HL-60 (cell line): ENCODE data around the gene HSPA13.

Experiments used
- DNase-seq, 2 experiments: peaks; one replicate each; pipeline ENCODE4 v3.0.0-alpha.2; 2010 to 2020; ENCODE audit warnings: low read depth in 1 of 2, low spot score in 1 of 2
- H3K27ac ChIP-seq: fragments of 250-450 bp; sonication (Bioruptor Pico); replicated peaks from 2 replicates; pipeline ENCODE4 v1.5.1; 2020; ENCODE audit warnings: mild to moderate bottlenecking, moderate library complexity
- H3K27me3 ChIP-seq: fragments of 250-450 bp; sonication (Bioruptor Pico); 2 replicates; pipeline ENCODE4 v1.5.1; 2021; ENCODE audit warnings: mild to moderate bottlenecking, moderate library complexity; ENCODE audit not compliant: insufficient read depth, poor library complexity, severe bottlenecking
- H3K4me3 ChIP-seq: replicated peaks from 2 replicates; pipeline ENCODE4 v1.5.1; 2011; ENCODE audit warnings: mild to moderate bottlenecking, control low read depth, low read length; ENCODE audit not compliant: insufficient read depth
- CTCF ChIP-seq: IDR thresholded peaks from one replicate; pipeline ENCODE4 v1.5.1; 2011; ENCODE audit warnings: low read length, control low read depth, inconsistent platforms; ENCODE audit not compliant: insufficient read depth
- GABPA ChIP-seq: IDR thresholded peaks from 2 replicates; pipeline ENCODE4 v1.6.1; 2012; ENCODE audit warnings: low read depth
- POLR2AphosphoS5 ChIP-seq: IDR thresholded peaks from 2 replicates; pipeline ENCODE4 v1.6.1; 2012; ENCODE audit warnings: low read depth
- REST ChIP-seq: IDR thresholded peaks from 2 replicates; pipeline ENCODE4 v1.6.1; 2012; ENCODE audit warnings: low read depth; ENCODE audit not compliant: insufficient replicate concordance
- SPI1 ChIP-seq: IDR thresholded peaks from 2 replicates; pipeline ENCODE4 v1.6.1; 2012; ENCODE audit warnings: low read depth, mild to moderate bottlenecking, borderline replicate concordance
- long read RNA-seq: library from polyadenylated mRNA; unstranded; transcript quantifications from one replicate; pipeline ENCODE4 v2.0.0, GENCODE V29; 2020

Gene HSPA13
- long read RNA-seq, transcript HSPA13-201 (5 exons, 3,986 nt): major isoform, 168 of 182 reads
- long read RNA-seq, partial matches to known transcripts: 4 of 182 reads
- long read RNA-seq, other reads (novel, unspliced or antisense): 10 of 182 reads

GRCh38 chr21:14382835-14383595 lies at the start of gene HSPA13:
Gene HSPA13, minus strand, starts transcription at chr21:14383146. Its CDS starts 27 bp downstream, at chr21:14383119.
- peak; percentile 92 to 100 for DNase-seq
- peak within 1 kb of the TSS; percentile 85 for H3K27ac ChIP-seq
- TF ChIP-seq GABPA (no peak), POLR2AphosphoS5 (peak; percentile 42; the same call in 1 of the 2 replicates)
- H3K4me3 ChIP-seq: peak within 1 kb of the TSS; percentile 99
- H3K27me3 ChIP-seq: no peaks in the 10 kb centered on the region

GRCh38 chr21:14418920-14419319 lies 36.0 kb upstream of the HSPA13 start:
- TF ChIP-seq CTCF (no peak), REST (no peak), GABPA (no peak), SPI1 (no peak), POLR2AphosphoS5 (no peak)
- Histone ChIP-seq H3K27ac (no peak overlapping the region), H3K27me3 (no peaks in the 10 kb centered on the region), H3K4me3 (no peak overlapping the region)
- no peak for DNase-seq

GRCh38 chr21:14414932-14415508 lies 32.1 kb upstream of the HSPA13 start:
- DNase-seq: no peak
- peak; percentile 29; the same call in 1 of the 2 replicates for TF ChIP-seq SPI1
- TF ChIP-seq CTCF: no peak
- no peak for TF ChIP-seq GABPA
- no peak for TF ChIP-seq REST
- Histone ChIP-seq H3K4me3 (no peak overlapping the region), H3K27ac (no peak overlapping the region), H3K27me3 (no peaks in the 10 kb centered on the region)

DNA sequence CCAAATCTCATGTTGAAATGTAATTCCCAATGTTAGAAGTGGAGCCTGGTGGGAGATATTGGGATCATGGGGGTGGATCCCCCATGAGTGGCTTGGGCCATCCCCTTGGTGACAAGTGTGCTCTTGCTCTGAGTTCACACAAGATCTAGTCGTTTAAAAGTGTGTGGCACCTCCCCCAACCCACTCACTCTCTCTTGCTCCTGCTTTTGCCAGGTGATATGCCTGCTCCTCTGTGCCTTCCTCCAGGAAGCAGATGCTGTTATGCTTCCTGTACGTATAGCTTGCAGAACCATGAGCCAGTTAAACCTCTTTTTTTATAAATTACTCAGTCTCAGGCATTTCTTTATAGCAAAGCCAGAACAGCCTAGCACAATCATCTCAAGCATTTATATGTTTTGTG lies 23.0 kb upstream of the HSPA13 start:
- no peak overlapping the region for H3K27ac ChIP-seq
- H3K27me3 ChIP-seq: no peaks in the 10 kb centered on the region
- DNase-seq: no peak
- H3K4me3 ChIP-seq: no peak overlapping the region
- TF ChIP-seq CTCF (no peak), POLR2AphosphoS5 (no peak), SPI1 (no peak), REST (no peak), GABPA (no peak)
